ENCODE results near the gene FBXW7.

The FBXW7 gene

DNA sequence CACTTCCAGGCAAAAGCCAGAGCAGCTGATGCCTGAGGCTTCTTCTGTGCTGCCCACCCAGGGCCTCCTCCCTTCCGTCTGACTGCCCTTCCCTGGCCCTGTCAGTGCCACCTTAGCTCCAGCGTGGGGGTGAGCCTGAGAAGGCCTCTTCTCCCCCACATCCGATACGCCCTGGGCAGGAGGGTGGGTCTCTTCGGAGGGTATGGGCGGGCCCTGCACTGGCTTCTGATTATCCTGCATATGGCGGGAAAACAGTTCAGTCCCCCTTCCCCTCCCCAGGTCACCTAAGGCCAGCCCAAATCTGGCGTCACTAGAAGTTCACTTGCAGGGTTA, 256.7 kb downstream of the FBXW7 start (continued):
- TF ChIP-seq, protein P1, sequence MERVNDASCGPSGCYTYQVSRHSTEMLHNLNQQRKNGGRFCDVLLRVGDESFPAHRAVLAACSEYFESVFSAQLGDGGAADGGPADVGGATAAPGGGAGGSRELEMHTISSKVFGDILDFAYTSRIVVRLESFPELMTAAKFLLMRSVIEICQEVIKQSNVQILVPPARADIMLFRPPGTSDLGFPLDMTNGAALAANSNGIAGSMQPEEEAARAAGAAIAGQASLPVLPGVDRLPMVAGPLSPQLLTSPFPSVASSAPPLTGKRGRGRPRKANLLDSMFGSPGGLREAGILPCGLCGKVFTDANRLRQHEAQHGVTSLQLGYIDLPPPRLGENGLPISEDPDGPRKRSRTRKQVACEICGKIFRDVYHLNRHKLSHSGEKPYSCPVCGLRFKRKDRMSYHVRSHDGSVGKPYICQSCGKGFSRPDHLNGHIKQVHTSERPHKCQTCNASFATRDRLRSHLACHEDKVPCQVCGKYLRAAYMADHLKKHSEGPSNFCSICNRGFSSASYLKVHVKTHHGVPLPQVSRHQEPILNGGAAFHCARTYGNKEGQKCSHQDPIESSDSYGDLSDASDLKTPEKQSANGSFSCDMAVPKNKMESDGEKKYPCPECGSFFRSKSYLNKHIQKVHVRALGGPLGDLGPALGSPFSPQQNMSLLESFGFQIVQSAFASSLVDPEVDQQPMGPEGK (CRISPR knock-in tag; IDR thresholded peaks at IDR 0.05; ENCODE audit: borderline replicate concordance): no peak
- TF ChIP-seq ESRRG (CRISPR knock-in tag; IDR thresholded peaks at IDR 0.05) (no peak), ZNF565 (CRISPR knock-in tag; conservative IDR thresholded peaks at IDR 0.05; ENCODE audit: low read depth) (no peak), TCF4 (CRISPR knock-in tag; IDR thresholded peaks at IDR 0.05; ENCODE audit: borderline replicate concordance) (no peak), SNAI2 (CRISPR knock-in tag; IDR thresholded peaks at IDR 0.05) (no peak), ARNTL (CRISPR knock-in tag; IDR thresholded peaks at IDR 0.05; ENCODE audit: borderline replicate concordance, low read depth) (no peak), ZNF70 (CRISPR knock-in tag; IDR thresholded peaks at IDR 0.05) (no peak)
- TF ChIP-seq, protein P2, sequence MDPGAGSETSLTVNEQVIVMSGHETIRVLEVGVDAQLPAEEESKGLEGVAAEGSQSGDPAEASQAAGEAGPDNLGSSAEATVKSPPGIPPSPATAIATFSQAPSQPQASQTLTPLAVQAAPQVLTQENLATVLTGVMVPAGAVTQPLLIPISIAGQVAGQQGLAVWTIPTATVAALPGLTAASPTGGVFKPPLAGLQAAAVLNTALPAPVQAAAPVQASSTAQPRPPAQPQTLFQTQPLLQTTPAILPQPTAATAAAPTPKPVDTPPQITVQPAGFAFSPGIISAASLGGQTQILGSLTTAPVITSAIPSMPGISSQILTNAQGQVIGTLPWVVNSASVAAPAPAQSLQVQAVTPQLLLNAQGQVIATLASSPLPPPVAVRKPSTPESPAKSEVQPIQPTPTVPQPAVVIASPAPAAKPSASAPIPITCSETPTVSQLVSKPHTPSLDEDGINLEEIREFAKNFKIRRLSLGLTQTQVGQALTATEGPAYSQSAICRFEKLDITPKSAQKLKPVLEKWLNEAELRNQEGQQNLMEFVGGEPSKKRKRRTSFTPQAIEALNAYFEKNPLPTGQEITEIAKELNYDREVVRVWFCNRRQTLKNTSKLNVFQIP (CRISPR knock-in tag; IDR thresholded peaks at IDR 0.05; ENCODE audit: borderline replicate concordance, low read depth): no peak

DNA sequence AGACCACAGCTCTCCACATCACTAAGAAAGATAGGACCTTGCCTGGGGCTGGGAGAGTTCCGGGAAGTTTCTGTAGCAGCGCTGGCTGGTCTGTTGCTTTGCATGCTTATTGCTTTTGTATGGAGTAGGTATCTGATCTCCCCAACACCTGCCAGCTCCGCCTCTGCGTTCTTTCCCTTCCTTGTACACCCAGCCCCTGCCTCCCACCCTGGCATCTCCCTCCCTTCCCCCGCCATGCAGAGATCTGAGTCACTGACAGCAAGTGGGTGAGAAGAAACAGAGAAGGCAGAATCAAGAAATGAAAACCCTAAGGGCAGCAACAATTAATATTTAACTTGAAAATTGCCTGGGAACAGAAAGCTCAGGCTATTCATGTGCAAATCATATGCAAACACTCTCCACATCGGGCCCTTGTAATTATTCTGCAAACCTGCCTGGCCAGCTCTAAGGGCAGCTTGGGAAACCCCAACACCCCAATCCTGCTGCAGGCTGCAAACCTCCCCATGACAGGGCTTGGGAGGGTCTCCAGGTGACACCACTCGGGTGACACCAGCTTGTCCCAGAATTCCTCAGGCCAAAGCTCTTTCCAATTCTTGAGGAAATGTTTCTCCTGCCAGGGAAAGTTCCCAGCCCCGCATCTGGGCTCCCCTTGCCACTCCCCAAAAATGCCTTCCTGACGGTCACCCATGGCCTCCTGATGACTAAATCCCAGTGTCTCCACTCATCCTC, 257.2 kb downstream of the FBXW7 start:
- no peak for ATAC-seq
- TF ChIP-seq ZFP30 (CRISPR knock-in tag; IDR thresholded peaks at IDR 0.05) (no peak), ZNF8 (CRISPR knock-in tag; IDR thresholded peaks at IDR 0.05) (no peak), ISL1 (CRISPR knock-in tag; IDR thresholded peaks at IDR 0.05) (no peak), OSR1 (CRISPR knock-in tag; IDR thresholded peaks at IDR 0.05) (no peak), SNAI2 (CRISPR knock-in tag; IDR thresholded peaks at IDR 0.05) (no peak), TCF4 (CRISPR knock-in tag; IDR thresholded peaks at IDR 0.05; ENCODE audit: borderline replicate concordance) (no peak), BACH2 (CRISPR knock-in tag; IDR thresholded peaks at IDR 0.05; ENCODE audit: borderline replicate concordance) (no peak), RARB (CRISPR knock-in tag; IDR thresholded peaks at IDR 0.05) (no peak), ZFP3 (CRISPR knock-in tag; IDR thresholded peaks at IDR 0.05) (no peak), PPARA (CRISPR knock-in tag; IDR thresholded peaks at IDR 0.05; ENCODE audit: borderline replicate concordance) (no peak), ARNTL (CRISPR knock-in tag; IDR thresholded peaks at IDR 0.05; ENCODE audit: borderline replicate concordance, low read depth) (no peak), CSDC2 (CRISPR knock-in tag; IDR thresholded peaks at IDR 0.05) (no peak), GLIS3 (CRISPR knock-in tag; IDR thresholded peaks at IDR 0.05) (no peak), TOX (CRISPR knock-in tag; IDR thresholded peaks at IDR 0.05; ENCODE audit: borderline replicate concordance) (no peak), ZNF565 (CRISPR knock-in tag; conservative IDR thresholded peaks at IDR 0.05; ENCODE audit: low read depth) (no peak)
- TF ChIP-seq, protein P3, sequence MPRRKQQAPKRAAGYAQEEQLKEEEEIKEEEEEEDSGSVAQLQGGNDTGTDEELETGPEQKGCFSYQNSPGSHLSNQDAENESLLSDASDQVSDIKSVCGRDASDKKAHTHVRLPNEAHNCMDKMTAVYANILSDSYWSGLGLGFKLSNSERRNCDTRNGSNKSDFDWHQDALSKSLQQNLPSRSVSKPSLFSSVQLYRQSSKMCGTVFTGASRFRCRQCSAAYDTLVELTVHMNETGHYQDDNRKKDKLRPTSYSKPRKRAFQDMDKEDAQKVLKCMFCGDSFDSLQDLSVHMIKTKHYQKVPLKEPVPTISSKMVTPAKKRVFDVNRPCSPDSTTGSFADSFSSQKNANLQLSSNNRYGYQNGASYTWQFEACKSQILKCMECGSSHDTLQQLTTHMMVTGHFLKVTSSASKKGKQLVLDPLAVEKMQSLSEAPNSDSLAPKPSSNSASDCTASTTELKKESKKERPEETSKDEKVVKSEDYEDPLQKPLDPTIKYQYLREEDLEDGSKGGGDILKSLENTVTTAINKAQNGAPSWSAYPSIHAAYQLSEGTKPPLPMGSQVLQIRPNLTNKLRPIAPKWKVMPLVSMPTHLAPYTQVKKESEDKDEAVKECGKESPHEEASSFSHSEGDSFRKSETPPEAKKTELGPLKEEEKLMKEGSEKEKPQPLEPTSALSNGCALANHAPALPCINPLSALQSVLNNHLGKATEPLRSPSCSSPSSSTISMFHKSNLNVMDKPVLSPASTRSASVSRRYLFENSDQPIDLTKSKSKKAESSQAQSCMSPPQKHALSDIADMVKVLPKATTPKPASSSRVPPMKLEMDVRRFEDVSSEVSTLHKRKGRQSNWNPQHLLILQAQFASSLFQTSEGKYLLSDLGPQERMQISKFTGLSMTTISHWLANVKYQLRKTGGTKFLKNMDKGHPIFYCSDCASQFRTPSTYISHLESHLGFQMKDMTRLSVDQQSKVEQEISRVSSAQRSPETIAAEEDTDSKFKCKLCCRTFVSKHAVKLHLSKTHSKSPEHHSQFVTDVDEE (CRISPR knock-in tag; IDR thresholded peaks at IDR 0.05): no peak
- TF ChIP-seq, protein P1 (CRISPR knock-in tag; IDR thresholded peaks at IDR 0.05; ENCODE audit: borderline replicate concordance): no peak
- TF ChIP-seq, protein P2 (CRISPR knock-in tag; IDR thresholded peaks at IDR 0.05; ENCODE audit: borderline replicate concordance, low read depth): no peak
- TF ChIP-seq, protein P4, sequence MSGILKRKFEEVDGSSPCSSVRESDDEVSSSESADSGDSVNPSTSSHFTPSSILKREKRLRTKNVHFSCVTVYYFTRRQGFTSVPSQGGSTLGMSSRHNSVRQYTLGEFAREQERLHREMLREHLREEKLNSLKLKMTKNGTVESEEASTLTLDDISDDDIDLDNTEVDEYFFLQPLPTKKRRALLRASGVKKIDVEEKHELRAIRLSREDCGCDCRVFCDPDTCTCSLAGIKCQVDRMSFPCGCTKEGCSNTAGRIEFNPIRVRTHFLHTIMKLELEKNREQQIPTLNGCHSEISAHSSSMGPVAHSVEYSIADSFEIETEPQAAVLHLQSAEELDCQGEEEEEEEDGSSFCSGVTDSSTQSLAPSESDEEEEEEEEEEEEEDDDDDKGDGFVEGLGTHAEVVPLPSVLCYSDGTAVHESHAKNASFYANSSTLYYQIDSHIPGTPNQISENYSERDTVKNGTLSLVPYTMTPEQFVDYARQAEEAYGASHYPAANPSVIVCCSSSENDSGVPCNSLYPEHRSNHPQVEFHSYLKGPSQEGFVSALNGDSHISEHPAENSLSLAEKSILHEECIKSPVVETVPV (CRISPR knock-in tag; IDR thresholded peaks at IDR 0.05): no peak
- TF ChIP-seq, protein P5, sequence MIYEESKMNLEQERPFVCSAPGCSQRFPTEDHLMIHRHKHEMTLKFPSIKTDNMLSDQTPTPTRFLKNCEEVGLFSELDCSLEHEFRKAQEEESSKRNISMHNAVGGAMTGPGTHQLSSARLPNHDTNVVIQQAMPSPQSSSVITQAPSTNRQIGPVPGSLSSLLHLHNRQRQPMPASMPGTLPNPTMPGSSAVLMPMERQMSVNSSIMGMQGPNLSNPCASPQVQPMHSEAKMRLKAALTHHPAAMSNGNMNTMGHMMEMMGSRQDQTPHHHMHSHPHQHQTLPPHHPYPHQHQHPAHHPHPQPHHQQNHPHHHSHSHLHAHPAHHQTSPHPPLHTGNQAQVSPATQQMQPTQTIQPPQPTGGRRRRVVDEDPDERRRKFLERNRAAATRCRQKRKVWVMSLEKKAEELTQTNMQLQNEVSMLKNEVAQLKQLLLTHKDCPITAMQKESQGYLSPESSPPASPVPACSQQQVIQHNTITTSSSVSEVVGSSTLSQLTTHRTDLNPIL (CRISPR knock-in tag; IDR thresholded peaks at IDR 0.05; ENCODE audit: low read depth): no peak
